Measurements from ENCODE around the gene UMAD1.
"Not testable (repeated sequence)": the region's sequence is repeated elsewhere in the genome, so short reads cannot be mapped to it uniquely, and the experiment has no call there.

UMAD1 gene

DNA sequence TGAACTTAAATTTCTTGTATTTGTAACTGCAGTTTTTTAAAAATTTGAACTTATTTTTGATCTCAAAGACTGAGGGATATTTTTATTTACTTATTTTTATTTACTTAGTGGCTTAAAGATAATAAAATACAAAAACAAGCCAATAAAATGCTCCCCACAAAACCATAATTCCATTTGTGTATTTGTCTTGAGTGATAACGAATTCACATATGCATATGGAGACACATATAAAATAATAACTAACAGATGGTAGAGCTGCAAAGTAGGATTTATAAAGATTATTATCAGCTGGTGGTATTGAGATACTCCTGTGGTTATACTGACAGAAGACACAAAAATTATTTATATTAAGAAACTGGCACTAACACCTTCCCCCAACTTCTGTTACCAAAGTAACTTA lies 168.1 kb downstream of the UMAD1 start:
- no peaks in the 10 kb centered on the region for H3K9me3 ChIP-seq (replicated peaks; ENCODE audit: low read length)
- H3K9ac ChIP-seq (ENCODE audit: low read depth, low read length) = no peak overlapping the region
- H3K4me1 ChIP-seq (ENCODE audit: control insufficient read depth, insufficient read depth, low read length) = no peaks in the 10 kb centered on the region
- no peak overlapping the region for H3K4me3 ChIP-seq (ENCODE audit: low read length)
- H3K36me3 ChIP-seq (ENCODE audit: insufficient read depth, low read length) = no peaks in the 10 kb centered on the region
- no peaks in the 10 kb centered on the region for H3K27me3 ChIP-seq (ENCODE audit: control insufficient read depth, insufficient read depth, low read length)
- no peak overlapping the region for H3K4me2 ChIP-seq (ENCODE audit: low read length)

DNA sequence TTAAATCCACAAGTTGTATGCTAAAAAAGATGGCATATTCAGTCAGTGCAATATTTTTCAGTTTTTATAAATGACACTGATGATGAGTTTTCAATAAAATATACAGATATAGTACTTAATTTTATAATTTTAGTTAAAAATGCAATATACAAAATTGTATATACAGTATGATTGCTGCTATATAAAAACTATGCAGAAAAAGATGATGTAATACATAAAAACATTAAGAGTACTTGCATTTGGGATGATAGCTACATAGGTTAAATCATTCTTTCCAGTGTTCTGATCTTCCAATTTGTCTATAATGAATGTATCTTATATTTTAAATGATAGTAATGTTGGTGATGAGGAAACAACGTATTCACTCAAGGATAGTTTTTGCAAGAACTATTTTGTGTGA lies 169.8 kb downstream of the UMAD1 start:
- Histone ChIP-seq H3K4me3 (ENCODE audit: low read length) (no peak overlapping the region), H3K9me3 (replicated peaks; ENCODE audit: low read length) (no peaks in the 10 kb centered on the region), H3K36me3 (ENCODE audit: insufficient read depth, low read length) (no peaks in the 10 kb centered on the region), H3K9ac (ENCODE audit: low read depth, low read length) (no peak overlapping the region), H3K4me1 (ENCODE audit: control insufficient read depth, insufficient read depth, low read length) (no peaks in the 10 kb centered on the region), H3K27me3 (ENCODE audit: control insufficient read depth, insufficient read depth, low read length) (no peaks in the 10 kb centered on the region), H3K4me2 (ENCODE audit: low read length) (no peak overlapping the region)

DNA sequence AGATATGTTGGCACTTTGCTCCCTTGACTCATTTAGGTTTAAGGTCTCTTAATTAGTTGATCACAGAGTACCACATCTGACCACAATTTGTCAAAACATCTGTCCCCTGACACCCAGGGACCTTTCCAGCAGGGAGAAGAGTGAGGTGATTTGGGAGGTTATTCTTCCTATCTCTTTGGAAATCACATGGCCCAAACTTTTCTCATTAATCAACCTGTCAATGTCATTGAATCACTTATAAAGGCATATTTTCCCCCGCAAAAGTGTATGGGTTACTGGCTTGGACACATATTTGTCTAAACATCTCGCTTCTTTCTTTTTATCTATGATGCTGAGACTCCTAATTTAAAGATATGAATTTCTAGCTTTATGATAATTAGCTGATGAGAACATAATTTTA lies 170.3 kb downstream of the UMAD1 start:
- Histone ChIP-seq H3K36me3 (ENCODE audit: insufficient read depth, low read length) (no peaks in the 10 kb centered on the region), H3K4me3 (ENCODE audit: low read length) (no peak overlapping the region), H3K9me3 (replicated peaks; ENCODE audit: low read length) (no peaks in the 10 kb centered on the region), H3K27me3 (ENCODE audit: control insufficient read depth, insufficient read depth, low read length) (no peaks in the 10 kb centered on the region), H3K9ac (ENCODE audit: low read depth, low read length) (no peak overlapping the region), H3K4me1 (ENCODE audit: control insufficient read depth, insufficient read depth, low read length) (no peaks in the 10 kb centered on the region), H3K4me2 (ENCODE audit: low read length) (no peak overlapping the region)

DNA sequence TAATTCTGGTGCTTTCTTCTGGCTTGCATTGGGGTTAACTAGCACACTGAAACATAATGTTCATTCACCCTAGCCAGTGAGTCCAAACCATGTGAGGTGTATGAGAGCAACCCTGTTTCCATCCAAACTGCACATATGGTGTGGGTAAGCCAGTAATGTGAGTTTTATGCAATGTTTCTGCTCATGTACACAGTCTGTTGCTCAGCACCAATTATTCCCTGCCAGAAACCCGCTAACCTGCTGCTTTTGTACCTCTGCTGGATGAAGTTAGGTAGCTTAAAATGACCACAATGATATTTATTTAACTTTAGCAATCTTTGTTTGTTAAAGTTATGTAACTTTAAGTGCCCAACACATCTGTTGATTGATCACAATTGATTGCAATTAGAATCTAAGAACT lies 171.6 kb downstream of the UMAD1 start:
- Histone ChIP-seq H3K27me3 (ENCODE audit: control insufficient read depth, insufficient read depth, low read length) (no peaks in the 10 kb centered on the region), H3K9me3 (replicated peaks; ENCODE audit: low read length) (no peaks in the 10 kb centered on the region), H3K4me3 (ENCODE audit: low read length) (no peak overlapping the region), H3K4me2 (ENCODE audit: low read length) (no peak overlapping the region), H3K4me1 (ENCODE audit: control insufficient read depth, insufficient read depth, low read length) (no peaks in the 10 kb centered on the region), H3K36me3 (ENCODE audit: insufficient read depth, low read length) (no peaks in the 10 kb centered on the region), H3K9ac (ENCODE audit: low read depth, low read length) (no peak overlapping the region)

DNA sequence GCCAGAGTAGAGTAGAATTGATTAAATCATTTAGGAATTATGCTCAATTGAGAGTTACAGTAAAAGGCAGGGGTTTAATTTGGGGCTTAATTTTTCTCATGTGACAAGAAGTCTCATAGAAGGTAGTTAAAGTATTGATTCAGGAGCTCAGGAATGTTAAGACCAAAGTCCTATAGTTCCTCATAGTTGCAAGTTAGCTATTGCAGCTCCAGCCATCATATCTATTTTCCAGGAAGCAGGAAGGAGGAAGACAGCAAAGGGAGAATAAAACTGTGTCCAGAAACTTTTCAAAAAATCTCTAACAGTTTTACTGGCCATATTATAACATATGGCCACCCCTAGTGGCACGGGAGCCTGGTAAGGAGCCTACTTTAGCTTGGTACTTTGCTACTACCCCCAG lies 174.8 kb downstream of the UMAD1 start:
- H3K36me3 ChIP-seq (ENCODE audit: insufficient read depth, low read length) = no peaks in the 10 kb centered on the region
- H3K27me3 ChIP-seq (ENCODE audit: control insufficient read depth, insufficient read depth, low read length) = no peaks in the 10 kb centered on the region
- no peaks in the 10 kb centered on the region for H3K4me1 ChIP-seq (ENCODE audit: control insufficient read depth, insufficient read depth, low read length)
- no peak overlapping the region for H3K4me3 ChIP-seq (ENCODE audit: low read length)
- H3K9me3 ChIP-seq (replicated peaks; ENCODE audit: low read length) = no peaks in the 10 kb centered on the region
- no peak overlapping the region for H3K4me2 ChIP-seq (ENCODE audit: low read length)
- no peak overlapping the region for H3K9ac ChIP-seq (ENCODE audit: low read depth, low read length)

DNA sequence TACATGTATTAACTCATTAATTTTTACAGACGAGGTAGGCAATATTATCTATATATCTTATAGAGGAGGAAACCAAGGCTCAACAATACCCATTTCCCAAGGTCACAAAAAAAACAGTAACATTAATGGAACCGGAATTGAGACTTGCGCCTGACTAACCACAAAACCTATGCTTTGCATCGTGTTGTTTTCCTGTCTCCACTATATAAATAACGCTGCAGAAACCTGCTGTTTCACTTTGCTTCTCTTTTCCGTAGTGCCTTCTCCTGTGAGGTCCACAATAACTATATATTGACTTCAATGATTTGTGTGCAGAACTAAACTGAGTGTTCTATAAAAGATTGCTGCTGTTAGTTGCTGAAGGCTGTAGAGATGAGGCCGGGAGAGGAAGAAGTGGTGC lies 175.5 kb downstream of the UMAD1 start:
- no peaks in the 10 kb centered on the region for H3K9me3 ChIP-seq (replicated peaks; ENCODE audit: low read length)
- no peak overlapping the region for H3K9ac ChIP-seq (ENCODE audit: low read depth, low read length)
- no peaks in the 10 kb centered on the region for H3K36me3 ChIP-seq (ENCODE audit: insufficient read depth, low read length)
- H3K4me2 ChIP-seq (ENCODE audit: low read length) = no peak overlapping the region
- no peaks in the 10 kb centered on the region for H3K27me3 ChIP-seq (ENCODE audit: control insufficient read depth, insufficient read depth, low read length)
- no peak overlapping the region for H3K4me3 ChIP-seq (ENCODE audit: low read length)
- H3K4me1 ChIP-seq (ENCODE audit: control insufficient read depth, insufficient read depth, low read length) = no peaks in the 10 kb centered on the region

DNA sequence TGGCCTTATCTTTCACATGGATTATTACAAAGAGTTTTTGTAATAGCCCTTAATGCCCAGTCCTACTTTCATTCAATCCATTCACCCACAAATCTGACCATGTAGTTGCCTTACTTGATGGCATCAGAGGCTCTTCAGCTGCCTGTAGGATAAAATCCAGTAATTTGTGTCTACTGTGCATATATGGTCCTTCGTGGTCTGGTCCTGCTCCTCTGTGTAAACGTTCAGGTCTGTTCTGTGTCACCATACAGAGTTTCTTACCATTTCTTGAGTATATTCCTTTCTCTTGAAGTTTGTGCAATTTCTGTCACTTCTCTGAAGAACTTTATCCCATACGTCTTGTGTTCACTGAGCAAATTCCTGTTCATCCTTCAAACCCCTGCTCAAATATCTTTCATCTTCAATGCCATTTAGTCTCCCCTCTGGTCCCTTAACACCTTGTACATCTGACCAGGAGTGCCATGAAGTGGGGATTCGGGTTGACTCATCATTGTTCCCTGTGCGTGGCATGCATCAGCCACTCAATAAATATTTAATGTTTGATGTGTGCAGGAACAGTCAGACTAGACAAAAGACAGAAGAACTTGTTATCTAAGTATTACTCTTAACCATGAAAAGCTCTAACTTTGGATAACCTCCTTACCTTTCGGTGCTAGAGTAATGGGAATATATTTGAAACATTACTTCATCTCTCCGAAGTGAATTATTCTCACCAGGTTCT lies 176.4 kb downstream of the UMAD1 start:
- no peaks in the 10 kb centered on the region for H3K27me3 ChIP-seq (ENCODE audit: control insufficient read depth, insufficient read depth, low read length)
- H3K9ac ChIP-seq (ENCODE audit: low read depth, low read length) = no peak overlapping the region
- H3K4me2 ChIP-seq (ENCODE audit: low read length) = no peak overlapping the region
- no peaks in the 10 kb centered on the region for H3K9me3 ChIP-seq (replicated peaks; ENCODE audit: low read length)
- H3K4me3 ChIP-seq (ENCODE audit: low read length) = no peak overlapping the region
- H3K36me3 ChIP-seq (ENCODE audit: insufficient read depth, low read length) = no peaks in the 10 kb centered on the region
- no peaks in the 10 kb centered on the region for H3K4me1 ChIP-seq (ENCODE audit: control insufficient read depth, insufficient read depth, low read length)

DNA sequence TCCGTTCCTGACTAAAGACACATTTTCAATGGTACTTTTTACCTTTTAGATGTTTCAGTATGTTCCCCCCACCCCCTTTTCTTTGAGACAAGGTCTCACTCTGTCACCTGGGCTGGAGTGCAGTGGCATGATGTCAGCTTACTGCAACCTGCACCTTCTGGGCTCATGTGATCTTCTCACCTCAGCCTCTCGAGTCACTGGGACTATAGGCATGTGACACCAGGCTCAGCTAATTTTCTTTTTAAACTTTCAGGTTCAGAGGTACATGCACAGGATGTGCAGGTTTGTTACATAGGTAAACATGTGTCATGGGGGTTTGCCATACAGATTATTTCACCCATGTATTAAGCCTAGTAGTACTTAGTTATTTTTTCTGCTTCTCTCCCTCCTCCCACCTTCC lies 177.2 kb downstream of the UMAD1 start:
- no peak overlapping the region for H3K4me2 ChIP-seq (ENCODE audit: low read length)
- H3K36me3 ChIP-seq (ENCODE audit: insufficient read depth, low read length) = no peaks in the 10 kb centered on the region
- H3K27me3 ChIP-seq (ENCODE audit: control insufficient read depth, insufficient read depth, low read length) = no peaks in the 10 kb centered on the region
- no peaks in the 10 kb centered on the region for H3K4me1 ChIP-seq (ENCODE audit: control insufficient read depth, insufficient read depth, low read length)
- no peaks in the 10 kb centered on the region for H3K9me3 ChIP-seq (replicated peaks; ENCODE audit: low read length)
- H3K4me3 ChIP-seq (ENCODE audit: low read length) = no peak overlapping the region
- no peak overlapping the region for H3K9ac ChIP-seq (ENCODE audit: low read depth, low read length)

DNA sequence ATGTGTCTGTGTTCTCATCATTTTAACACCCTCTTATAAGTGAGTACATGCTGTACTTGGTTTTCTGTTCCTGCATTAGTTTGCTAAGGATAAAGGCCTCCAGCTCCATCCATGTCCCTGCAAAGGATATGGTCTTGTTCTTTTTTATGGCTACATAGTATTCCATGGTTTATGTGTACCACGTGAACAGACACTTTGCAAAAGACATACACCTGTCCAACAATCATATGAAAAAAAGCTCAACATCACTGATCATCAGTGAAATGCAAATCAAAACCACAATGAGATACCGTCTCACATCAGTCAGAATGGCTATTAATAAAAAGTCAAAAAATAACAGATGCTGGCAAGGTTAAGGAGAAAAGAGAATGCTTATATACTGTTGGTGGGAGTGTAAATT lies 177.6 kb downstream of the UMAD1 start:
- not testable (repeated sequence) for H3K36me3 ChIP-seq (ENCODE audit: insufficient read depth, low read length); H3K9ac ChIP-seq (ENCODE audit: low read depth, low read length); H3K4me3 ChIP-seq (ENCODE audit: low read length)

DNA sequence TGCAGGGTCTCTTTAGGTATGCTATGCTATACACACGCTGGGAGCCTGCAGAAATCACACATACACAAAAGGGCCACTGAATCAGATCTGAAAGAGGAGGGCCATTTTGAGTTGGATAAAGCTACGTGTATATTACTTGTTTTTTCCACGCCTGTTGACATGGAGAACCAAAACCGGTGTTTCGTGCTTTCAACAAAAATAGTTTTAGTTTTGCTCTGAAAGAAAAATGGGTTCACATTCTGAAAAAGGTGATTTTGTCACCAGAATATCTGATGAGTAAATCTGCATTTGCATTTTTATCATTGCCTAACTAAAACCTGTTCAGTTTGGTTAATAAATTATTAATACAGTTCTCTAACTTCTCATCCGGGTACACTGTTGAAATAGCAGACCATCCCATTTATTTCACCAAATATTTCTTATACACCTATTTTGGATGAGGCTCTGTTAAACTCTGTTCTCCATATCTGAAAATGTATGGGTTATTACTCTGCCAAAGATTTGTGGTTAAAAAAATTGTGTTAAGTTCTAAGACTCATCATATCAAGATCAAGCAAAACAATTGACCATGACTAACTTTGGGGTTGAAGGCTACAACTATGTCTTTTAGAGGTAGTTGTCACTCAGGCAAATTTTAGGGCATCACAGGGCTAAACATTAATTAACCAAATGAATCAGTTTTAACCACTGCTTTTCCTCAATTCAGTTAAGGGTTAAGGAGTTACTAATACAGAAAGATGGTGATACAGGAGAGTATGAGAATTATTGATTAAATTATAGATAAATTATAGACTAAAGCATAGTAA lies 179.1 kb downstream of the UMAD1 start:
- H3K4me1 ChIP-seq (ENCODE audit: control insufficient read depth, insufficient read depth, low read length) = no peaks in the 10 kb centered on the region

More for the DNA sequence above, 177.6 kb downstream of the UMAD1 start:
- not testable (repeated sequence) for H3K4me1 ChIP-seq (ENCODE audit: control insufficient read depth, insufficient read depth, low read length); H3K9me3 ChIP-seq (replicated peaks; ENCODE audit: low read length); H3K27me3 ChIP-seq (ENCODE audit: control insufficient read depth, insufficient read depth, low read length); H3K4me2 ChIP-seq (ENCODE audit: low read length)

DNA sequence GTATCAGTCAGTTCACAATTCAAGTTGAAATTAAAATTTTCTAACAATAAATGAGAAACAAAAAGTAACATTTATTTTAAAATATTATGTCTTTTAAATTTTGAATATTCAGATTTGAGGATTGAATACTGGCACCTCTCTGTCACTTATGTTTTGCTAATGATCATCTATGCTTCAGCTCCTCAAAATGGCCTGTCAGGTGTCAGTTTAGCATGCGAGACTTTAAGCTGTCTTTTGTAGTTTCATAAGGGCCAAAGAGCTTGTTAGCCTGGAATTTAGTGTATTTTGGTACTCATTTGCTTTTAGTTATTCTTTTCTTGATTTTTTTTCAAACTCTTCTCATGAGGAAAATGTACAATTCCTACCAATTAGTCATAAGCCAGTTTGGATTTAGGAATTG lies 179.9 kb downstream of the UMAD1 start:
- Histone ChIP-seq H3K4me2 (ENCODE audit: low read length) (no peak overlapping the region), H3K27me3 (ENCODE audit: control insufficient read depth, insufficient read depth, low read length) (no peaks in the 10 kb centered on the region), H3K4me1 (ENCODE audit: control insufficient read depth, insufficient read depth, low read length) (no peaks in the 10 kb centered on the region), H3K9ac (ENCODE audit: low read depth, low read length) (no peak overlapping the region), H3K9me3 (replicated peaks; ENCODE audit: low read length) (no peaks in the 10 kb centered on the region), H3K36me3 (ENCODE audit: insufficient read depth, low read length) (no peaks in the 10 kb centered on the region), H3K4me3 (ENCODE audit: low read length) (no peak overlapping the region)

More for the DNA sequence above, 179.1 kb downstream of the UMAD1 start:
- Histone ChIP-seq H3K9me3 (replicated peaks; ENCODE audit: low read length) (no peaks in the 10 kb centered on the region), H3K27me3 (ENCODE audit: control insufficient read depth, insufficient read depth, low read length) (no peaks in the 10 kb centered on the region), H3K36me3 (ENCODE audit: insufficient read depth, low read length) (no peaks in the 10 kb centered on the region), H3K4me2 (ENCODE audit: low read length) (no peak overlapping the region), H3K4me3 (ENCODE audit: low read length) (no peak overlapping the region), H3K9ac (ENCODE audit: low read depth, low read length) (no peak overlapping the region)

DNA sequence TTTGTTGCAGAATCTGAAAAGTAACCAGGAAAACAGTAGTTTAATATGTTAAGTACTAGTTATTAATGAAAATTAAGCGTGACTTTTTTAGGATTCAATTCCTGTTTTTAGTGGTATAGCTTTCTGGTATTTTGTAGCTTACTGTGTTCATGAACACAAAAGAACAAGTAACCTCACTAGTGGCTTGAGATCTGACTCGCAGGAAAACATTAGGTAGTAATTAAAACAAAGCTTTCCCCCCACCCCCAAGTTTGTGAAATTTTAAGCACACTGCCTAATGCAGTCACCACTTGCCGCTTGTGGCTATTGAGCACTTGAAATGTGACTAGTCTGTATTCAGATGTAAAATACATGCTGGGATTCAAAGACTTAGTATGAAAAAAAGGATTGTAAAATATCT lies 180.4 kb downstream of the UMAD1 start:
- Histone ChIP-seq H3K36me3 (ENCODE audit: insufficient read depth, low read length) (no peaks in the 10 kb centered on the region), H3K9ac (ENCODE audit: low read depth, low read length) (no peak overlapping the region), H3K4me2 (ENCODE audit: low read length) (no peak overlapping the region), H3K9me3 (replicated peaks; ENCODE audit: low read length) (no peaks in the 10 kb centered on the region), H3K27me3 (ENCODE audit: control insufficient read depth, insufficient read depth, low read length) (no peaks in the 10 kb centered on the region), H3K4me3 (ENCODE audit: low read length) (no peak overlapping the region), H3K4me1 (ENCODE audit: control insufficient read depth, insufficient read depth, low read length) (no peaks in the 10 kb centered on the region)

Measured in skeletal muscle satellite cell (primary cell).